ENCODE measurements around the gene APOL1. TPM values are rescaled to one million over a fixed set of nuclear protein-coding genes. Genes with fewer than 3 reads are reported as not detected.
A peak's percentile ranks its signal among the peaks of the same experiment; 100 is the strongest.
"Not testable (repeated sequence)": the region's sequence is repeated elsewhere in the genome, so short reads cannot be mapped to it uniquely, and the experiment has no call there.

The APOL1 gene
- total RNA-seq, 1 experiment from 2014 or later: not detected

- in situ Hi-C loops (cut with HindIII; ENCODE audit: low sequenced_read_pairs): no loop called here
- no peak for DNase-seq (ENCODE audit: low spot score)
These were observed 29.4 kb upstream of the APOL1 start for GRCh38 chr22:36223504-36223903.

- DNase-seq (ENCODE audit: low spot score): no peak
- in situ Hi-C loops (cut with HindIII; ENCODE audit: low sequenced_read_pairs): no loop called here
These were observed 28.7 kb upstream of the APOL1 start for GRCh38 chr22:36224245-36224644.

GRCh38 chr22:36225333-36225922 is 27.5 kb upstream of the APOL1 start:
- in situ Hi-C loops (cut with HindIII; ENCODE audit: low sequenced_read_pairs): no loop called here
- DNase-seq (ENCODE audit: low spot score): no peak

- in situ Hi-C loops (cut with HindIII; ENCODE audit: low sequenced_read_pairs): no loop called here
- no peak for DNase-seq (ENCODE audit: low spot score)
These were observed 26.7 kb upstream of the APOL1 start for GRCh38 chr22:36226189-36226588.

GRCh38 chr22:36227396-36227795 is 25.5 kb upstream of the APOL1 start:
- in situ Hi-C loops (cut with HindIII; ENCODE audit: low sequenced_read_pairs): no loop called here

GRCh38 chr22:36227806-36228205 is 25.1 kb upstream of the APOL1 start:
- in situ Hi-C loops (cut with HindIII; ENCODE audit: low sequenced_read_pairs): no loop called here
- no peak for DNase-seq (ENCODE audit: low spot score)

More at GRCh38 chr22:36227396-36227795, 25.5 kb upstream of the APOL1 start:
- DNase-seq (ENCODE audit: low spot score): no peak

- in situ Hi-C loops (cut with HindIII; ENCODE audit: low sequenced_read_pairs); DNase-seq (ENCODE audit: low spot score): not testable (repeated sequence)
These were observed 24.6 kb upstream of the APOL1 start for GRCh38 chr22:36228369-36228768.

- no peak for DNase-seq (ENCODE audit: low spot score)
- in situ Hi-C loops (cut with HindIII; ENCODE audit: low sequenced_read_pairs): no loop called here
These were observed 24.0 kb upstream of the APOL1 start for GRCh38 chr22:36228944-36229343.

GRCh38 chr22:36229649-36230048 is 23.3 kb upstream of the APOL1 start:
- in situ Hi-C loops (cut with HindIII; ENCODE audit: low sequenced_read_pairs): not testable (repeated sequence)

GRCh38 chr22:36231051-36231450 is 21.9 kb upstream of the APOL1 start:
- DNase-seq (ENCODE audit: low spot score); in situ Hi-C loops (cut with HindIII; ENCODE audit: low sequenced_read_pairs): not testable (repeated sequence)

More at GRCh38 chr22:36229649-36230048, 23.3 kb upstream of the APOL1 start:
- DNase-seq (ENCODE audit: low spot score): not testable (repeated sequence)

GRCh38 chr22:36232715-36233401 is 20.1 kb upstream of the APOL1 start:
- no peak for DNase-seq (ENCODE audit: low spot score)
- in situ Hi-C loops (cut with HindIII; ENCODE audit: low sequenced_read_pairs): no loop called here

GRCh38 chr22:36233796-36234195 is 19.1 kb upstream of the APOL1 start:
- in situ Hi-C loops (cut with HindIII; ENCODE audit: low sequenced_read_pairs): no loop called here
- DNase-seq (ENCODE audit: low spot score): no peak

- in situ Hi-C loops (cut with HindIII; ENCODE audit: low sequenced_read_pairs): no loop called here
- DNase-seq (ENCODE audit: low spot score): no peak
These were observed 18.7 kb upstream of the APOL1 start for GRCh38 chr22:36234213-36234612.

- in situ Hi-C loops (cut with HindIII; ENCODE audit: low sequenced_read_pairs): no loop called here
- no peak for DNase-seq (ENCODE audit: low spot score)
These were observed 18.0 kb upstream of the APOL1 start for GRCh38 chr22:36234919-36235318.

GRCh38 chr22:36235585-36235984 is 17.3 kb upstream of the APOL1 start:
- in situ Hi-C loops (cut with HindIII; ENCODE audit: low sequenced_read_pairs): no loop called here
- no peak for DNase-seq (ENCODE audit: low spot score)

- DNase-seq (ENCODE audit: low spot score): no peak
- in situ Hi-C loops (cut with HindIII; ENCODE audit: low sequenced_read_pairs): no loop called here
These were observed 16.3 kb upstream of the APOL1 start for GRCh38 chr22:36236388-36237319.

GRCh38 chr22:36237462-36238372 is 15.2 kb upstream of the APOL1 start:
- in situ Hi-C loops (cut with HindIII; ENCODE audit: low sequenced_read_pairs): no loop called here
- peak; percentile 64 for DNase-seq (ENCODE audit: low spot score)

GRCh38 chr22:36238373-36239149 is 14.4 kb upstream of the APOL1 start:
- in situ Hi-C loops (cut with HindIII; ENCODE audit: low sequenced_read_pairs): no loop called here
- DNase-seq (ENCODE audit: low spot score): peak; percentile 50

Data from G401 (cell line).